BLaER1 treated with 17β-estradiol and CSF1 and Interleukin-3, amounts not matched to agents 10 nM and 100 nM (cell line): ENCODE measurements around the gene MRPL51.

Experiments used
- H3K27ac ChIP-seq, 11 experiments: shearing (Covaris generic); formaldehyde crosslinking; 2 replicates each; pipeline ENCODE4 v1.8.1; 2022
- H3K27me3 ChIP-seq, 11 experiments: shearing (Covaris generic); formaldehyde crosslinking; 2 replicates each; pipeline ENCODE4 v1.8.1; 2022
- H3K36me3 ChIP-seq, 11 experiments: shearing (Covaris generic); formaldehyde crosslinking; 2 replicates each; pipeline ENCODE4 v1.8.1; 2022
- H3K4me1 ChIP-seq, 10 experiments: shearing (Covaris generic); formaldehyde crosslinking; 2 replicates each; pipeline ENCODE4 v1.8.1; 2022
- H3K4me2 ChIP-seq, 11 experiments: shearing (Covaris generic); formaldehyde crosslinking; 2 replicates each; pipeline ENCODE4 v1.8.1; 2022
- H3K4me3 ChIP-seq, 10 experiments: shearing (Covaris generic); formaldehyde crosslinking; 2 replicates each; pipeline ENCODE4 v1.8.1; 2022
- H3K9ac ChIP-seq, 11 experiments: shearing (Covaris generic); formaldehyde crosslinking; 2 replicates each; pipeline ENCODE4 v1.8.1; 2022
- H3K9me3 ChIP-seq, 11 experiments: shearing (Covaris generic); formaldehyde crosslinking; replicated peaks in 1 of 11; 2 replicates each; pipeline ENCODE4 v1.8.1; 2022
- H4K20me1 ChIP-seq, 11 experiments: shearing (Covaris generic); formaldehyde crosslinking; 2 replicates each; pipeline ENCODE4 v1.8.1; 2022
- Cebpa-rat ChIP-seq, 11 experiments: shearing (Covaris generic); IDR thresholded peaks; 2 replicates each; pipeline ENCODE4 v1.8.1; 2022

MRPL51 gene

DNA sequence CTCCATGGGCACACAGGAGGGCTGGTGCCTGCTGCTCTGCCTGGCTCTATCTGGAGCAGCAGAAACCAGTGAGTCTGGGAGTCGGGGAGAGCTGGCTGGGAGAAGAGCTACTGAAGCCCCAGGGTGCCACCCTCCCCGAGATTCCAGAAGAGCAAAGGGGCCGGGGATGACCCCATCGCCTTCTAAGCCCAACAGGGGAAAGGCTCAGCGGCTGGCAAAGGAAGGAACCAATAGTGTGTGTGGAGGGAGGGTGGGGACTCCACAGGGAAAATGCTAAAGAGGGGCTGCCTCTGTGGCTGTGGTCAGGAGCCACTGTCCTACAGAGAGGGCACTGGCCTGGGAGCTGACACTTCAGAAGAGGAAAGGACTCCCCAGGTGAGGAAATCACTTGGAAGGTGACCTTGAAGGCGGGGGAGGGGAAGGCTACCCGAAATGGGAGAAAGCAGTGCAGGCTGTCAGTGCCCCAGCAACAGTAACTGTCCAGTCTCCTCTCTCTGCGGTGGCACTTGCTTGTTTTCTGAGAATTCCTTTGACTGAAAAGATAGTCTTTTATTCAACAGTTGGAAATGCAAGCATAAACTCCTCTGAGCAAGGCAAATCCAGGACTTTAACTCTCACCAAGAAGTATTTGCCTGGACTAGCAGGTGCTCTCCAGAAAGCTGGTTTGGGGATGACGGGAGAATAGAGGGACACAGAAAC, 40.7 kb downstream of the MRPL51 start:
- peak overlapping the region; percentile 79 to 94 (median 90) for H3K9ac ChIP-seq
- H3K4me3 ChIP-seq = peak overlapping the region; percentile 57 to 81 (median 72)
- peaks cover 49 to 65% (median 57%) of the 10 kb centered on the region in 10 experiments for H3K4me1 ChIP-seq
- peak overlapping the region; percentile 78 to 97 (median 94) for H3K27ac ChIP-seq
- H3K36me3 ChIP-seq = peaks cover 17 to 43% (median 27%) of the 10 kb centered on the region in 11 experiments
- TF ChIP-seq Cebpa-rat (IDR thresholded peaks at IDR 0.05) = no peak
- no peaks in the 10 kb centered on the region for H3K27me3 ChIP-seq
- no peaks in the 10 kb centered on the region for H3K9me3 ChIP-seq
- H4K20me1 ChIP-seq = no peaks in the 10 kb centered on the region
- H3K4me2 ChIP-seq = peak overlapping the region; percentile 90 to 100 (median 96)

DNA sequence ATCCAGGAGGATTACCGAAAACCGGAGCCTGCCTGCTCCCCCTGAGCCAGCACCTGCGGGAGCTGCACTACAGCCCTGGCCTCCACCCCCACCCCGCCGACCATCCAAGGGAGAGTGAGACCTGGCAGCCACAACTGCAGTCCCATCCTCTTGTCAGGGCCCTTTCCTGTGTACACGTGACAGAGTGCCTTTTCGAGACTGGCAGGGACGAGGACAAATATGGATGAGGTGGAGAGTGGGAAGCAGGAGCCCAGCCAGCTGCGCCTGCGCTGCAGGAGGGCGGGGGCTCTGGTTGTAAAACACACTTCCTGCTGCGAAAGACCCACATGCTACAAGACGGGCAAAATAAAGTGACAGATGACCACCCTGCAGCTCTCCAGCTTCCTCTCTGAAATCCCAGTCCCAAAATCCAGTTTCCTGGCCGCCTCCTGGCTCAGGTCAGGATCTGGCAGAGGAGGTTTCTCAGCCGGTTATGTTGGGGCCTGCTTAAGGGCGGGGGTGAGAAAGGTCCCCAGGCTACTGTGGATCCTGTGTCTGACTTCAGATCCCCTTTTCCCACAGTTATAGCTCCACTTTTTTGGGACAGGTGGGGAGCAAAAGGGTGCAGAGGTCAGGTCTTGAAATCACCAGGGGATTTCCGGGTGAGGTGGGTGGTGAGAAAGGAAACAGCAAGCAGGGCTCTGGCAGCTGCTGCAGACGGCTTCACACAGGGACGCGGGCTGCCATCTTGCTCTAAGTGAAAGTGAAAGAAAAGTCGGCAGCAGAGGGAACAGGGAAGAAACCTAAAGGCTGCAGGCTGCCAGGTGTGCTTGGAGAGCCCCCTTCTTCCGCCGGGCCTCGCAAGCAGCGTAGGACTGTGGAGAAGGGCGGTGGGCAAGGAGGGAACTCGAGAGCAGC, 41.5 kb downstream of the MRPL51 start, which contains the start of gene TAPBPL:
Gene TAPBPL (plus strand): TSS at position 695 of the 897 bp plus-strand sequence. CDS start 207 bp downstream, outside the sequence.
- Histone ChIP-seq H3K9me3 (no peaks in the 10 kb centered on the region), H3K36me3 (peaks cover 11 to 35% (median 19%) of the 10 kb centered on the region in 11 experiments; a peak in 19 of 22 replicates), H4K20me1 (no peaks in the 10 kb centered on the region), H3K9ac (peak within 1 kb of the TSS; percentile 79 to 94 (median 90)), H3K4me2 (peak within 1 kb of the TSS; percentile 90 to 100 (median 96)), H3K27me3 (no peaks in the 10 kb centered on the region), H3K27ac (peak within 1 kb of the TSS; percentile 78 to 97 (median 94)), H3K4me1 (peaks cover 53 to 67% (median 59%) of the 10 kb centered on the region in 10 experiments), H3K4me3 (peak within 1 kb of the TSS; percentile 57 to 81 (median 72))
- no peak for TF ChIP-seq Cebpa-rat (IDR thresholded peaks at IDR 0.05)

DNA sequence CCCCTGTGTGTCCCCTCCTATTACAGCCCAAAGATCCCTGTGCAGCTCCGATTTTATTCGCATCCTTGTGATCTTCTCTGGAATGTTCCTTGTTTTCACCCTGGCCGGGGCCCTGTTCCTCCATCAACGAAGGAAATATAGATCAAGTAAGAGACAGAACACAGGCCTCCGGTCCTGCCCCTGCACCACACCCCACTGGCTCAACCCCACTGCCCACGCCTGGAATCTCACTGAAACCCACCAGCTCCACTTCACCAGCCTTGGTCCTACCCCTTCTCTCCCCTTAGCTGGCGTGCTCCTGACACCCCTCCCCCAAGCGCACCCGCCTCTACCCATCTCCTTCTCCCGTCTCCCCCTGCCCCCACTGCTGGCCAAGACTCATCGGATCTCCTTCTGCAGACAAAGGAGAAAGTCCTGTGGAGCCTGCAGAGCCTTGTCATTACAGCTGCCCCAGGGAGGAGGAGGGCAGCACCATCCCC, 42.2 kb downstream of the MRPL51 start:
- Histone ChIP-seq H3K9me3 (no peaks in the 10 kb centered on the region), H4K20me1 (no peaks in the 10 kb centered on the region), H3K4me2 (peak overlapping the region; percentile 90 to 100 (median 96)), H3K9ac (peak overlapping the region; percentile 79 to 94 (median 90)), H3K27me3 (no peaks in the 10 kb centered on the region), H3K36me3 (peaks cover 11 to 29% (median 19%) of the 10 kb centered on the region in 11 experiments; a peak in 19 of 22 replicates), H3K27ac (peak overlapping the region; percentile 78 to 97 (median 94)), H3K4me1 (peaks cover 60 to 74% (median 66%) of the 10 kb centered on the region in 10 experiments), H3K4me3 (peak overlapping the region; percentile 57 to 81 (median 72))
- no peak for TF ChIP-seq Cebpa-rat (IDR thresholded peaks at IDR 0.05)

DNA sequence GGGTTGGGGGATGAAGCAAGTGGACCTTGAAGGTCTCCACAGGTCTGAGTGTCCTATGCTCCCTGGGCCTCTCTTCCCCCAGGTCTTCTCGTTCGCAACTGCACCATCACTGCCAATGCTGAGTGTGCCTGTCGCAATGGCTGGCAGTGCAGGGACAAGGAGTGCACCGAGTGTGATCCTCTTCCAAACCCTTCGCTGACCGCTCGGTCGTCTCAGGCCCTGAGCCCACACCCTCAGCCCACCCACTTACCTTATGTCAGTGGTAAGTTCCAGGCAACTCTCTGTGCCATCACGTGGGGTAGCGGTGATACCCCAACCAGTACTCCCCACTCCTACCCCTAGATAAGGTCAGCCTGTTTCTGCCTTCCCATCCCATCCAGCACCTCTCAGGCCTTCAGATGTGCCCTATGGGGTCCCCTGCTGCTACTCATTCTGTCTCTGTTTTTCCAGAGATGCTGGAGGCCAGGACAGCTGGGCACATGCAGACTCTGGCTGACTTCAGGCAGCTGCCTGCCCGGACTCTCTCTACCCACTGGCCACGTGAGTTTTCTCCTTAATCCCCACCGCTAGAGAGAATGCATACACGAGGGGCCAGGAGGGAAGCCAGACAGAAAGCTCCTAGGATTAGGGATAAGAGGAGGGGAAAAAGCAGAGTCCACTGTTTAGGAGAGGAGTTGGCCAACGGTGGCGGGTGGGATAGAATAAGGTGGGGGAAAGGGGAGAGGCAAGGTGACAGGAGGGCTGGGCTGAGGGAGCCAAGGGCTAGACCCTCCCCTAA, 42.8 kb downstream of the MRPL51 start:
- no peaks in the 10 kb centered on the region for H3K9me3 ChIP-seq
- no peaks in the 10 kb centered on the region for H3K27me3 ChIP-seq
- peak overlapping the region; percentile 78 to 97 (median 94); a peak in 20 of 22 replicates for H3K27ac ChIP-seq
- no peak for TF ChIP-seq Cebpa-rat (IDR thresholded peaks at IDR 0.05)
- H4K20me1 ChIP-seq = no peaks in the 10 kb centered on the region
- H3K9ac ChIP-seq = peak overlapping the region; percentile 79 to 94 (median 90); a peak in 20 of 22 replicates
- H3K36me3 ChIP-seq = peaks cover 10 to 25% (median 19%) of the 10 kb centered on the region in 11 experiments; a peak in 19 of 22 replicates
- H3K4me2 ChIP-seq = peak overlapping the region; percentile 90 to 100 (median 96)
- H3K4me3 ChIP-seq = peak overlapping the region; percentile 57 to 81 (median 72)
- peaks cover 64 to 81% (median 72%) of the 10 kb centered on the region in 10 experiments for H3K4me1 ChIP-seq

DNA sequence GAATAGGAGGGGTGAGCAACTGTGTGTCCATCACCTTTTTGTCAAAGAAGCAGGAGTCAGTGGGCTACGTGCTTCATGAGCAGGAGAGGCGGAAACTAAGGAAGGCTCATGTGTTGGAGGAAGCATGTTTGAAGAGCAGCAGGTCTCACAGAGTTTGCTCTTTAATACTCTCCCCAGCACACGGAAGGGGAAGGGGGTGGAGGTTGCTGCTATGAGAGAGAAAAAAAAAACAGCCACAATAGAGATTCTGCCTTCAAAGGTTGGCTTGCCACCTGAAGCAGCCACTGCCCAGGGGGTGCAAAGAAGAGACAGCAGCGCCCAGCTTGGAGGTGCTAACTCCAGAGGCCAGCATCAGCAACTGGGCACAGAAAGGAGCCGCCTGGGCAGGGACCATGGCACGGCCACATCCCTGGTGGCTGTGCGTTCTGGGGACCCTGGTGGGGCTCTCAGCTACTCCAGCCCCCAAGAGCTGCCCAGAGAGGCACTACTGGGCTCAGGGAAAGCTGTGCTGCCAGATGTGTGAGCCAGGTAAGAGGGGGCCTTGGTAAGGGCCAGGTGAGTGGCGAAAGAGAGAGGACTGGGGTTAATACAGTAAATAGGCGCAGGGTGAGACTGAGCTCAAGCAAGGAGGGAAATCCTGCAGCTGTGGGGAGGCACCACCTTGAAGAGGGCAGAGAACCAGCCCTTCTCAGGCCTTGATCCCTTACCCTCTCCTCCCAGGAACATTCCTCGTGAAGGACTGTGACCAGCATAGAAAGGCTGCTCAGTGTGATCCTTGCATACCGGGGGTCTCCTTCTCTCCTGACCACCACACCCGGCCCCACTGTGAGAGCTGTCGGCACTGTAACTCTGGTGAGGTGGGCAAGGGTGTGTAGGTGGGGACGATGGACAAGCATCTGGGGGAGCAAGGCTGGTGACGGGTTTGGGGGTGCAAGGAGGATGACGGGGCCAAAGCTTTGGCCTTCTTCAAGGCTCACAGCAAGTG, 48.1 kb downstream of the MRPL51 start, which contains the start of gene CD27:
Gene CD27 (plus strand): TSS at position 252 of the 985 bp plus-strand sequence. CDS start 141 bp downstream, at position 393.
- peak within 1 kb of the TSS in 8 of 11 experiments; percentile 12 to 73 (median 60); a peak in 15 of 22 replicates for H3K27ac ChIP-seq
- no peak for TF ChIP-seq Cebpa-rat (IDR thresholded peaks at IDR 0.05)
- no peaks in the 10 kb centered on the region for H3K9me3 ChIP-seq
- H3K27me3 ChIP-seq = no peaks in the 10 kb centered on the region
- H3K4me3 ChIP-seq = peak within 1 kb of the TSS in 2 of 10 experiments; percentile 19 to 47; a peak in 1 of 20 replicates
- H3K4me1 ChIP-seq = peaks cover 60 to 91% (median 74%) of the 10 kb centered on the region in 10 experiments
- H3K9ac ChIP-seq = peak within 1 kb of the TSS in 7 of 11 experiments; percentile 4 to 62 (median 48); a peak in 10 of 22 replicates
- no peaks in the 10 kb centered on the region for H4K20me1 ChIP-seq
- peaks cover 0 to 13% (median 0%) of the 10 kb centered on the region in 11 experiments; a peak in 2 of 22 replicates for H3K36me3 ChIP-seq
- peak within 1 kb of the TSS; percentile 54 to 95 (median 86) for H3K4me2 ChIP-seq

DNA sequence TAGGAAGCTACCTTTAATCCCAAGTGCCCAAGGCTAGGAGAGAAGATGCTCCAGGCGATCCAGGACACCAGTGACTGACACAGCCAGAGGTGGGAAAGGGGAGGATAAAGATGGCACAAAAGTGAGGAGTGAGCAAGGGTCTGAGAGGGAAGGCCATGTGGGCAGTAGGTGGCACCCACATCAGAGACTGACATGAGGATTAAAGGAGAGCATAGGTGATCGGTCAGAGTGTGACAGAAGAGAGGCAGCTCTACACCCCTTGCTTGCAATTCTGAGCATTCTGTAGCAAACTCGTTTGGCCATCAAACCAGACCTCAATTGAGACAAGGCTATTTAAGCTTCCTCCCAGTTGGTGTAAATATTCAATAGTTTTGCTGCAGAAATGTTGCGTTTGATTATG, 49.0 kb downstream of the MRPL51 start:
- Histone ChIP-seq H3K4me2 (peak overlapping the region in 10 of 11 experiments; percentile 54 to 95 (median 82); a peak in 20 of 22 replicates), H3K4me3 (no peak overlapping the region)

More for the DNA sequence above, 49.0 kb downstream of the MRPL51 start:
- H3K27ac ChIP-seq = peak overlapping the region in 7 of 11 experiments; percentile 29 to 71 (median 58); a peak in 11 of 22 replicates
- H3K9me3 ChIP-seq = no peaks in the 10 kb centered on the region
- no peaks in the 10 kb centered on the region for H3K27me3 ChIP-seq
- H4K20me1 ChIP-seq = no peaks in the 10 kb centered on the region
- H3K36me3 ChIP-seq = peaks cover 0 to 13% (median 0%) of the 10 kb centered on the region in 11 experiments; a peak in 2 of 22 replicates
- H3K9ac ChIP-seq = peak overlapping the region in 5 of 11 experiments; percentile 4 to 56 (median 39); a peak in 6 of 22 replicates
- H3K4me1 ChIP-seq = peaks cover 55 to 83% (median 70%) of the 10 kb centered on the region in 10 experiments
- TF ChIP-seq Cebpa-rat (IDR thresholded peaks at IDR 0.05) = no peak
